ENCODE results near the gene PGP.

Gene PGP

GRCh38 chr16:2236337-2237101 lies 21.9 kb upstream of the PGP start, which contains the start of gene DNASE1L2:
Gene DNASE1L2, plus strand, starts transcription at chr16:2236444. Its CDS starts 373 bp downstream, at chr16:2236817.
- DNase-seq (ENCODE audit: extremely low spot score), result no peak
- ChIA-PET CTCF (no interaction called here), POLR2A (interaction anchor here (0.6 to 1.4 kb wide), 4 partner anchors 13 to 81 kb away, joined by 3 to 4 read pairs (median 4); partner anchors contain the start of genes ECI1 and TRAF7)
- no peak for TF ChIP-seq ARNT (IDR thresholded peaks at IDR 0.05)

- TF ChIP-seq FOXK2 (IDR thresholded peaks at IDR 0.05) (no peak), HDGF (IDR thresholded peaks at IDR 0.05; ENCODE audit: borderline replicate concordance) (no peak), PKNOX1 (IDR thresholded peaks at IDR 0.05) (no peak), ELF4 (IDR thresholded peaks at IDR 0.05) (no peak), FOXM1 (IDR thresholded peaks at IDR 0.05; ENCODE audit: borderline replicate concordance) (no peak)
- no peak for DNase-seq (ENCODE audit: extremely low spot score)
- ChIA-PET CTCF (no interaction called here), POLR2A (interaction anchor here (0.6 to 1.4 kb wide), 3 partner anchors 12 to 81 kb away, joined by 3 to 4 read pairs (median 3); partner anchors contain the start of gene TRAF7)
Measured at GRCh38 chr16:2235695-2236336, 21.2 kb upstream of the PGP start.

- ChIA-PET POLR2A (no interaction called here), CTCF (no interaction called here)
- TF ChIP-seq FOXK2 (IDR thresholded peaks at IDR 0.05) (no peak), TARDBP (IDR thresholded peaks at IDR 0.05) (no peak), BHLHE40 (IDR thresholded peaks at IDR 0.05; ENCODE audit: borderline replicate concordance) (no peak)
- DNase-seq (ENCODE audit: extremely low spot score), result no peak
Measured at GRCh38 chr16:2235234-2235651, 20.6 kb upstream of the PGP start.

- DNase-seq (ENCODE audit: extremely low spot score), result no peak
- TF ChIP-seq PKNOX1 (IDR thresholded peaks at IDR 0.05) (no peak), L3MBTL2 (conservative IDR thresholded peaks at IDR 0.05) (no peak), FOXA1 (IDR thresholded peaks at IDR 0.05) (no peak), FOXK2 (IDR thresholded peaks at IDR 0.05) (no peak), CTBP1 (IDR thresholded peaks at IDR 0.05; ENCODE audit: borderline replicate concordance) (no peak), BHLHE40 (IDR thresholded peaks at IDR 0.05; ENCODE audit: borderline replicate concordance) (no peak), SUZ12 (IDR thresholded peaks at IDR 0.05) (no peak), SP1 (IDR thresholded peaks at IDR 0.05) (no peak), ARNT (IDR thresholded peaks at IDR 0.05) (no peak), HDGF (IDR thresholded peaks at IDR 0.05; ENCODE audit: borderline replicate concordance) (no peak), ZNF384 (IDR thresholded peaks at IDR 0.05) (no peak), ELF4 (IDR thresholded peaks at IDR 0.05) (no peak), FOXM1 (IDR thresholded peaks at IDR 0.05; ENCODE audit: borderline replicate concordance) (no peak)
- CTCF ChIA-PET, result no interaction called here
- POLR2A ChIA-PET, result no interaction called here
Measured at GRCh38 chr16:2234813-2235170, 20.2 kb upstream of the PGP start.

GRCh38 chr16:2233872-2234812 lies 19.5 kb upstream of the PGP start:
- ChIA-PET CTCF (no interaction called here), POLR2A (no interaction called here)
- DNase-seq (ENCODE audit: extremely low spot score), result no peak
- TF ChIP-seq ARNT (IDR thresholded peaks at IDR 0.05) (no peak), FOXM1 (IDR thresholded peaks at IDR 0.05; ENCODE audit: borderline replicate concordance) (no peak), TARDBP (IDR thresholded peaks at IDR 0.05) (no peak), ELF4 (IDR thresholded peaks at IDR 0.05) (no peak), BHLHE40 (IDR thresholded peaks at IDR 0.05; ENCODE audit: borderline replicate concordance) (no peak), NFRKB (IDR thresholded peaks at IDR 0.05) (no peak), CTBP1 (IDR thresholded peaks at IDR 0.05; ENCODE audit: borderline replicate concordance) (no peak), PKNOX1 (IDR thresholded peaks at IDR 0.05) (no peak), FOXK2 (IDR thresholded peaks at IDR 0.05) (no peak), SP1 (IDR thresholded peaks at IDR 0.05) (no peak), HDGF (IDR thresholded peaks at IDR 0.05; ENCODE audit: borderline replicate concordance) (no peak), LEF1 (IDR thresholded peaks at IDR 0.05; ENCODE audit: borderline replicate concordance) (no peak), FOXA1 (IDR thresholded peaks at IDR 0.05) (no peak)

Measured in HEK293T (cell line).